Measurements from ENCODE around the gene ZBTB5. TPM values are rescaled to one million over a fixed set of nuclear protein-coding genes. Genes with fewer than 3 reads are reported as not detected.

Gene ZBTB5
- total RNA-seq, 1 donor from 2014 or later, result 11.3 TPM

DNA sequence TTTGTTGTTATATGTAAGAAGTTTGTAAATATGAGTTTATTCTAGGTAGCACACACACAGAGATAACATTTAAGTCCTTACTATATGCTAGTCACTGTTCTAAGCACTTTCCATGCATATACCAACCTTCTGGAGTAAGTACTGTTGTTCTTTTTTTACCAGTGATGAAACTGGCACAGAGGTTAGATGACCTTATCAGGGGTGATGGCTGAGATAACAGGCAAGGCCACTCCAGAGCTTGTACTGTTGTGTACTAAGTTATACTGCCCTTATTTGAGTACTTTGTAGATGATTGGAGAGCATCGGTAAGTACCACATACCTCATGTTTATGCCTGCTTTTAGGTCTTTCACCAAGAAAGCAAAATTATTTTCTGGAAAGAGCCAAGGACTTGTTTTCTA, 26.7 kb upstream of the ZBTB5 start:
- Mint-ChIP-seq H3K36me3 (ENCODE audit: low read depth, unreplicated experiment) (peaks cover 18% of the 10 kb centered on the region), H3K27me3 (ENCODE audit: low read depth, unreplicated experiment) (no peaks in the 10 kb centered on the region), H3K4me3 (ENCODE audit: unreplicated experiment) (no peak overlapping the region), H3K27ac (ENCODE audit: unreplicated experiment) (no peak overlapping the region), H3K9me3 (ENCODE audit: unreplicated experiment) (no peaks in the 10 kb centered on the region), H3K4me1 (ENCODE audit: low read depth, unreplicated experiment) (peaks cover 9% of the 10 kb centered on the region)
- Histone ChIP-seq H4K20me1 (ENCODE audit: insufficient read depth, low read length) (peaks cover 28% of the 10 kb centered on the region), H3K4me2 (ENCODE audit: low read length) (no peak overlapping the region), H3K27me3 (ENCODE audit: insufficient read depth, low read length) (no peaks in the 10 kb centered on the region), H3K9me3 (ENCODE audit: insufficient read depth, low read depth, low read length) (no peaks in the 10 kb centered on the region), H3K4me1 (ENCODE audit: insufficient read depth, low read length) (peaks cover 17% of the 10 kb centered on the region), H3K27ac (ENCODE audit: low read depth, low read length) (no peak overlapping the region), H3K4me3 (ENCODE audit: insufficient read depth, low read depth, low read length) (no peak overlapping the region), H3K79me2 (ENCODE audit: insufficient read depth, low read length) (peaks cover 50% of the 10 kb centered on the region), H2AFZ (ENCODE audit: low read depth, low read length) (no peak overlapping the region), H3K36me3 (ENCODE audit: insufficient read depth, low read length) (peaks cover 73% of the 10 kb centered on the region), H3K9ac (ENCODE audit: low read length) (no peak overlapping the region)
- TF ChIP-seq CTCF (IDR thresholded peaks at IDR 0.05; ENCODE audit: insufficient read depth, low read depth, low read length) (no peak), EZH2 (IDR thresholded peaks at IDR 0.05; ENCODE audit: insufficient read depth, low read length) (no peak)
- no peak for FAIRE-seq
- DNase-seq (ENCODE audit: low read depth), result no peak

DNA sequence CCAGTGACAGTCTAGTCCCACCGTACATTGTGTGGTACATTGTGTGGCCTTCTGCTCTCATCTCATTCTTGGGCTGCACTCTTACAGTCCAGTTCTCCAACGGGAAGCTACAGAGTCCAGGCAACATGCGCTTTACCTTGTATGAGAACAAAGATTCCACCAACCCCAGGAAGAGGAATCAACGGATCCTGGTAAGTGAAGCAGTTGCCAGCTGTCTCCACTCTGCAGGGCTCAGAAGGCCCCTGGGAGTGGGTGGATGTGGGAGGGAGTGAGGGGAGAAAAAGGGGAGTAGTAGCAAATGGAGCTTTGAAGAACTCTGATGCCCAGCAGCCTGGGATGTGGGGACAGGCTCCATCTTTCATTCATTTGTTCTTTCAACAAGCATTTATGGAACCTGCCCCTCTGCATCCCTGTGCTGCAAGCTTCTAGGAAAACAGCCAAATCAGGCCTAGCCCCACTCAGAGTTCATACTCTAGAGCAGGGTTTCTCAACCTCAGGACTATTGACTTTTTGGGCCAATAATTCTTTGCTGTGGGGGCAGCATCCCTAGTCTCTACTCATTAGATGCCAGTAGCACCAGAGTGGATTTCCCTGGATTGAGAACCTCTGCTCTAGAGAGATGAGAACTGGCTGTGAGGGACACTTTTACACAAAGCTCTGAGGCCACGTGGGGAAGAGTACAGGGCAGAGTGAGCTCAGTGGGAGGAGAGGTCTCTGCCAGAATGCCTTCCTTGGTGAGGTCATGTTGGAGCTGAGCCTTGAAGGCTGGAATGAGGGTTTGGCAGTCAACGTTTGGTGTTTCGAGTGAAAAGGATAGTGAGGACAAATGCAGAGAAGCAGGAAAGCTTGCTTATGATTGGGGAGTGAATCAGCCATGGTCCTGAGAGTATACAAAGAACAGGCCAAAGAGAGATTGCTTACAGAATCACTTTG, 21.6 kb upstream of the ZBTB5 start:
- Histone ChIP-seq H3K36me3 (ENCODE audit: insufficient read depth, low read length) (peaks cover 28% of the 10 kb centered on the region), H4K20me1 (ENCODE audit: insufficient read depth, low read length) (peaks cover 19% of the 10 kb centered on the region), H3K4me3 (ENCODE audit: insufficient read depth, low read depth, low read length) (peak overlapping the region; percentile 84), H3K9me3 (ENCODE audit: insufficient read depth, low read depth, low read length) (no peaks in the 10 kb centered on the region), H3K4me1 (ENCODE audit: insufficient read depth, low read length) (peaks cover 27% of the 10 kb centered on the region), H3K4me2 (ENCODE audit: low read length) (peak overlapping the region; percentile 98), H3K79me2 (ENCODE audit: insufficient read depth, low read length) (peaks cover 49% of the 10 kb centered on the region), H3K9ac (ENCODE audit: low read length) (peak overlapping the region; percentile 94), H3K27ac (ENCODE audit: low read depth, low read length) (peak overlapping the region; percentile 78), H3K27me3 (ENCODE audit: insufficient read depth, low read length) (no peaks in the 10 kb centered on the region), H2AFZ (ENCODE audit: low read depth, low read length) (peak overlapping the region; percentile 50)
- Mint-ChIP-seq H3K4me3 (ENCODE audit: unreplicated experiment) (peak overlapping the region; percentile 94), H3K36me3 (ENCODE audit: low read depth, unreplicated experiment) (peaks cover 6% of the 10 kb centered on the region), H3K27ac (ENCODE audit: unreplicated experiment) (peak overlapping the region; percentile 88), H3K4me1 (ENCODE audit: low read depth, unreplicated experiment) (peaks cover 14% of the 10 kb centered on the region), H3K27me3 (ENCODE audit: low read depth, unreplicated experiment) (no peaks in the 10 kb centered on the region), H3K9me3 (ENCODE audit: unreplicated experiment) (no peaks in the 10 kb centered on the region)
- DNase-seq (ENCODE audit: low read depth) (peak; percentile 96), FAIRE-seq (peak; percentile 62)
- TF ChIP-seq EZH2 (IDR thresholded peaks at IDR 0.05; ENCODE audit: insufficient read depth, low read length) (no peak), CTCF (IDR thresholded peaks at IDR 0.05; ENCODE audit: insufficient read depth, low read depth, low read length) (no peak)

DNA sequence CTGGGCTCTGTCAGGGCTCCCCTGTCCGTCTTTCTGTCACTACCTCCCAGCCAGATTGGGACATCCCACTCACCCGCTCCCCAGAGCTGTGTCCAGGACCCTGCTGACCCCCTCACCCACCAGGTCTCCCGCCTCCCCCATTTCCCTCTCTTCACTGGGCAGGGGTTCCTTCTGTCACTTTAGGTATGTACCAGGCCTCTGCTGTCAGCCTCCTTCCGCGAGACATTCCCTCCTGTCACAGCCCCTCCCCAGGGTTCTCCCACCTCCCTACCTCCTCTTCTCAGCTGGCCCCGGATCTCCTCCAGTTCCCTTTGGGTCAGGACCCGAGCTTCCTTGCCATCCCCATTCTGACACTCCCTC, 21.0 kb upstream of the ZBTB5 start:
- peaks cover 19% of the 10 kb centered on the region for H4K20me1 ChIP-seq (ENCODE audit: insufficient read depth, low read length)
- peaks cover 49% of the 10 kb centered on the region for H3K79me2 ChIP-seq (ENCODE audit: insufficient read depth, low read length)
- Mint-ChIP-seq H3K27ac (ENCODE audit: unreplicated experiment) (peak overlapping the region; percentile 88), H3K4me3 (ENCODE audit: unreplicated experiment) (peak overlapping the region; percentile 94), H3K36me3 (ENCODE audit: low read depth, unreplicated experiment) (peaks cover 6% of the 10 kb centered on the region), H3K27me3 (ENCODE audit: low read depth, unreplicated experiment) (no peaks in the 10 kb centered on the region), H3K9me3 (ENCODE audit: unreplicated experiment) (no peaks in the 10 kb centered on the region), H3K4me1 (ENCODE audit: low read depth, unreplicated experiment) (peaks cover 14% of the 10 kb centered on the region)
- no peaks in the 10 kb centered on the region for H3K27me3 ChIP-seq (ENCODE audit: insufficient read depth, low read length)
- FAIRE-seq (no peak), DNase-seq (ENCODE audit: low read depth) (no peak)
- peaks cover 27% of the 10 kb centered on the region for H3K4me1 ChIP-seq (ENCODE audit: insufficient read depth, low read length)
- peak overlapping the region; percentile 84 for H3K4me3 ChIP-seq (ENCODE audit: insufficient read depth, low read depth, low read length)
- no peak for TF ChIP-seq EZH2 (IDR thresholded peaks at IDR 0.05; ENCODE audit: insufficient read depth, low read length)
- TF ChIP-seq CTCF (IDR thresholded peaks at IDR 0.05; ENCODE audit: insufficient read depth, low read depth, low read length), result no peak
- H3K27ac ChIP-seq (ENCODE audit: low read depth, low read length), result peak overlapping the region; percentile 78
- H3K9me3 ChIP-seq (ENCODE audit: insufficient read depth, low read depth, low read length), result no peaks in the 10 kb centered on the region
- H3K4me2 ChIP-seq (ENCODE audit: low read length), result peak overlapping the region; percentile 98
- peaks cover 24% of the 10 kb centered on the region for H3K36me3 ChIP-seq (ENCODE audit: insufficient read depth, low read length)
- H3K9ac ChIP-seq (ENCODE audit: low read length), result peak overlapping the region; percentile 94
- peak overlapping the region; percentile 50 for H2AFZ ChIP-seq (ENCODE audit: low read depth, low read length)

Data from astrocyte (in vitro differentiated cells and primary cell).